B cell (primary cell): ENCODE results near the gene SST. TPM values are rescaled to one million over a fixed set of nuclear protein-coding genes. Genes with fewer than 3 reads are reported as not detected.

Source experiments
- ATAC-seq: fragments of 200-7000 bp; cut with Tn5 transposase; one replicate; pipeline ENCODE4 v1.10.0; 2021; ENCODE audit warnings: low read depth, mild to moderate bottlenecking, moderate number of reproducible peaks, moderate library complexity
- CTCF ChIA-PET: fragments of 350-600 bp; sonication (Branson Sonifier 250); formaldehyde crosslinking; loops from one replicate; lab custom pipeline; 2021; ENCODE audit warnings: antibody characterized with exemption, inconsistent platforms; lab: Charles Lee
- POLR2A ChIA-PET: fragments of 350-600 bp; sonication (Branson Sonifier 250); formaldehyde crosslinking; loops from one replicate; lab custom pipeline; 2021; ENCODE audit warnings: antibody characterized with exemption; lab: Charles Lee
- DNase-seq: peaks from one replicate; pipeline ENCODE4 v3.0.0; 2013
- H2AFZ ChIP-seq: 2 replicates; pipeline ENCODE4 v1.6.1; 2012; ENCODE audit warnings: mild to moderate bottlenecking, low read depth, low read length; ENCODE audit not compliant: insufficient read depth, poor library complexity, severe bottlenecking
- H3K27ac ChIP-seq, 2 donors: 1 replicate in 1 of 2; 2 replicates in 1 of 2; pipeline ENCODE4 v1.5.1; 2012 to 2013; ENCODE audit warnings: low read length in 2 of 2, mild to moderate bottlenecking in 2 of 2, moderate library complexity in 1 of 2
- H3K27me3 ChIP-seq, 4 experiments: fragments of 200-600 bp in 1 of 4; sonication (generic) in 1 of 4; replicated peaks in 1 of 4; 1 replicate in 2 of 4; 2 replicates in 2 of 4; pipeline versions ENCODE4 v1.6.1 to v1.7.0; 2013 to 2016; ENCODE audit warnings: low read length in 3 of 4, mild to moderate bottlenecking in 2 of 4, mixed read lengths in 1 of 4, moderate library complexity in 1 of 4; ENCODE audit not compliant: insufficient read depth in 4 of 4, control insufficient read depth in 3 of 4; ENCODE audit errors: control extremely low read depth in 1 of 4
- H3K36me3 ChIP-seq, 2 experiments: replicated peaks in 1 of 2; 1 replicate in 1 of 2; 2 replicates in 1 of 2; pipeline versions ENCODE4 v1.6.1 to v1.7.1; 2013; ENCODE audit warnings: low read length in 1 of 2; ENCODE audit not compliant: insufficient read depth in 2 of 2, control insufficient read depth in 1 of 2; ENCODE audit errors: control extremely low read depth in 1 of 2, extremely low read depth in 1 of 2
- H3K4me1 ChIP-seq, 2 donors: fragments of 200-600 bp in 1 of 2; sonication (generic) in 1 of 2; 1 replicate in 1 of 2; 2 replicates in 1 of 2; pipeline versions ENCODE4 v1.5.1 to v1.6.1; 2013 to 2017; ENCODE audit warnings: low read length in 2 of 2; ENCODE audit not compliant: control insufficient read depth in 2 of 2, insufficient read depth in 2 of 2
- H3K4me2 ChIP-seq: replicated peaks from 2 replicates; pipeline ENCODE3; 2012; ENCODE audit warnings: mild to moderate bottlenecking, low read depth, low read length; ENCODE audit not compliant: poor library complexity, severe bottlenecking
- H3K4me3 ChIP-seq, 5 experiments: fragments of 200-600 bp in 1 of 5; sonication (generic) in 1 of 5; 1 replicate in 3 of 5; 2 replicates in 2 of 5; pipeline versions ENCODE4 v1.5.1 to v1.7.0; 2011 to 2016; ENCODE audit warnings: low read length in 4 of 5, mild to moderate bottlenecking in 4 of 5, low read depth in 2 of 5, control low read depth in 1 of 5, moderate library complexity in 1 of 5; ENCODE audit not compliant: insufficient read depth in 1 of 5; ENCODE audit errors: control extremely low read depth in 1 of 5, extremely low read depth in 1 of 5
- H3K79me2 ChIP-seq: fragments of 200-600 bp; sonication (generic); one replicate; pipeline ENCODE4 v1.6.0; 2016; ENCODE audit warnings: low read length; ENCODE audit not compliant: control insufficient read depth, insufficient read depth
- H3K9ac ChIP-seq: fragments of 200-600 bp; sonication (generic); 2 replicates; pipeline ENCODE4 v1.6.1; 2017; ENCODE audit warnings: mild to moderate bottlenecking, low read length, moderate library complexity
- H3K9me3 ChIP-seq, 3 donors: one replicate each; pipeline versions ENCODE4 v1.6.1 to v1.7.1; 2013; ENCODE audit warnings: low read length in 2 of 3; ENCODE audit not compliant: control insufficient read depth in 2 of 3, insufficient read depth in 1 of 3; ENCODE audit errors: control extremely low read depth in 1 of 3
- H4K20me1 ChIP-seq: 2 replicates; pipeline ENCODE4 v1.6.0; 2012; ENCODE audit warnings: mild to moderate bottlenecking, low read length; ENCODE audit not compliant: insufficient read depth, control insufficient read depth, poor library complexity, severe bottlenecking
- H3K27ac Mint-ChIP-seq: one replicate; pipeline ENCODE4 v1.8.0; 2021; ENCODE audit warnings: mixed read lengths
- H3K27me3 Mint-ChIP-seq: one replicate; pipeline ENCODE4 v1.8.0; 2021; ENCODE audit warnings: mixed read lengths
- H3K4me1 Mint-ChIP-seq: one replicate; pipeline ENCODE4 v1.8.0; 2021; ENCODE audit warnings: mixed read lengths
- H3K4me3 Mint-ChIP-seq: one replicate; pipeline ENCODE4 v1.8.0; 2021; ENCODE audit warnings: mixed read lengths
- H3K9me3 Mint-ChIP-seq: one replicate; pipeline ENCODE4 v1.8.0; 2022; ENCODE audit warnings: mixed read lengths; ENCODE audit not compliant: insufficient read depth
- CTCF ChIP-seq: fragments of 200-600 bp; IDR thresholded peaks from one replicate; pipeline ENCODE4 v1.8.0; 2022; ENCODE audit warnings: antibody characterized with exemption, mild to moderate bottlenecking
- EZH2 ChIP-seq: IDR thresholded peaks from 2 replicates; pipeline ENCODE4 v1.6.1; 2012; ENCODE audit warnings: borderline replicate concordance, low read depth, mild to moderate bottlenecking, moderate library complexity, low read length; ENCODE audit not compliant: insufficient read depth, poor library complexity, severe bottlenecking
- WGBS: methylation state at CpG from one replicate; pipeline ENCODE4 v1.1.5; 2013; ENCODE audit warnings: missing lambda C conversion rate; ENCODE audit not compliant: insufficient coverage; 5-methylcytosine and 5-hydroxymethylcytosine counted together
- intact Hi-C: fragments of 100-400 bp; cut with micrococcal nuclease; formaldehyde crosslinking; loops from one replicate; pipeline ENCODE4 v1.10.0; 2022
- polyA plus RNA-seq: library from polyadenylated mRNA; depleted of rRNA; stranded (reverse); fragments of >200 nt; gene quantifications from 2 replicates; pipeline ENCODE4 v1.2.3, GENCODE V29; 2012
- total RNA-seq, 2 donors: library from RNA; stranded (reverse); fragments of 120-200 nt in 1 of 2; gene quantifications; 1 replicate in 1 of 2; 2 replicates in 1 of 2; pipeline versions ENCODE4 v1.2.3 to v1.2.4, GENCODE V29; 2013 to 2022

SST gene
- total and polyA plus RNA-seq, 2 donors (not counting 1 experiment from before 2014, with no cell fraction given), result not detected

GRCh38 chr3:187623285-187623814 lies 46.8 kb downstream of the SST start:
- no peak for ATAC-seq
- DNase-seq, result no peak
- Histone ChIP-seq H2AFZ (no peak overlapping the region), H3K36me3 (no peaks in the 10 kb centered on the region), H3K4me2 (no peak overlapping the region), H3K79me2 (no peaks in the 10 kb centered on the region), H3K4me3 (no peak overlapping the region), H3K9ac (no peak overlapping the region), H4K20me1 (no peaks in the 10 kb centered on the region), H3K9me3 (no peaks in the 10 kb centered on the region), H3K27ac (no peak overlapping the region), H3K4me1 (no peaks in the 10 kb centered on the region), H3K27me3 (peaks cover 0 to 6% (median 0%) of the 10 kb centered on the region in 4 experiments)
- H3K9me3 Mint-ChIP-seq, result no peaks in the 10 kb centered on the region
- TF ChIP-seq CTCF (no peak), EZH2 (no peak)
- peaks cover 20% of the 10 kb centered on the region for H3K27me3 Mint-ChIP-seq
- H3K4me3 Mint-ChIP-seq, result no peak overlapping the region
- H3K27ac Mint-ChIP-seq, result no peak overlapping the region
- H3K4me1 Mint-ChIP-seq, result no peaks in the 10 kb centered on the region
- intact Hi-C loops, result no loop called here
- CTCF ChIA-PET, result interaction anchor here (2.5 kb wide), 1 partner anchor 56 kb away, joined by 8 read pairs; no protein-coding TSS in a partner anchor
- WGBS, result 54% methylated on average over 3 of the region's 5 CpGs
- POLR2A ChIA-PET, result no interaction called here

DNA sequence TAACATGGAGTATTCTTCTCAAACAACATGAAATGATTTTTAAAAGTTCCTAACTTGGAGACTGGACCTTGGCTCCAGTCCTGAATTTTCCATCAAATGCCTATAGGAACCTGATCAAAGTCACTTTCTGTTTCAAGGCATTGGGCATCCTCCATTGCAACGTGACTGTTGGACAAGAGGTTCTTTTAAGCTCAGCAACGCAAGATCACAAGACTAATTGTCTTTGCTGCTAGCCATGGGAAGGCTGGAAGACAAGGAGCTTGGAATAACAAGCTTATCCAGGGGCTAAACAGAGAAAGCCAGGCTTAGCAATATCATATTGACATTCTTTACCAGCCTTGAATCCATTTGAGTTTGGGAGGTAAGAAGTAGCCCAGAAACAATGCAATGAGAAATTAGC lies 48.3 kb downstream of the SST start:
- intact Hi-C loops, result no loop called here
- no peak for TF ChIP-seq CTCF
- TF ChIP-seq EZH2, result no peak
- no peaks in the 10 kb centered on the region for H3K4me1 Mint-ChIP-seq
- H3K9ac ChIP-seq, result no peak overlapping the region
- no peak for DNase-seq
- no peaks in the 10 kb centered on the region for H3K9me3 ChIP-seq
- peaks cover 0 to 6% (median 0%) of the 10 kb centered on the region in 4 experiments for H3K27me3 ChIP-seq
- no peaks in the 10 kb centered on the region for H3K79me2 ChIP-seq
- no peak overlapping the region for H3K4me2 ChIP-seq
- ChIA-PET POLR2A (no interaction called here), CTCF (interaction anchor here (0.5 to 2.5 kb wide), 2 partner anchors 58 to 400 kb away, joined by 3 to 8 read pairs; no protein-coding TSS in a partner anchor)
- H3K27me3 Mint-ChIP-seq, result peaks cover 20% of the 10 kb centered on the region
- no peak overlapping the region for H2AFZ ChIP-seq
- ATAC-seq, result no peak
- no peak overlapping the region for H3K27ac ChIP-seq
- no peak overlapping the region for H3K27ac Mint-ChIP-seq
- WGBS, result 75% methylated on average over 1 of the region's 2 CpGs
- no peak overlapping the region for H3K4me3 Mint-ChIP-seq
- no peak overlapping the region for H3K4me3 ChIP-seq
- no peaks in the 10 kb centered on the region for H3K4me1 ChIP-seq
- H3K36me3 ChIP-seq, result no peaks in the 10 kb centered on the region
- H3K9me3 Mint-ChIP-seq, result no peaks in the 10 kb centered on the region
- no peaks in the 10 kb centered on the region for H4K20me1 ChIP-seq
